GM18526 (cell line): ENCODE data around the gene PLXNA3.

ENCODE experiments used
- POLR2A ChIP-seq: IDR thresholded peaks from 3 replicates; pipeline ENCODE4 v1.6.1; 2011; ENCODE audit not compliant: insufficient read length; ENCODE audit errors: extremely low read depth

The PLXNA3 gene

DNA sequence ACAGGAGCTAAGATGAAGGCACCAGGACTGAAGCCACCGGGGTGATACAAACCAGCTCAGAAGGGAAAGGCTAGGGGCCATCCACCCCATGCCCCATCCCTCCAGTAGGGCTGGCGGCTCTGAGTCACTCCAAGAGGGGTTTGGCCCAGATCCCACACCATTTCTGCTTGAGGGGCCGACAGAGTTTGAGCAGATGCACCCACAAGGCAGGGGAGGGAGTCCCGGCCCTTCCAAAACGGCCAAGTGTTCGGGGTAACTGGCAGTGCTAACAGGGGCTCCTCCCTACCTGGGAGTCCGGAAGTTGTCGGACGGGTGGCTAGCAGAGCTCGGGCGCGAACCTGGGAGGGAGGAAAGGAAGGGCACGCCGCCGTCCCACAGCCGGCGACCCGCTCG, 31.9 kb downstream of the PLXNA3 start:
- TF ChIP-seq POLR2A, result no peak

DNA sequence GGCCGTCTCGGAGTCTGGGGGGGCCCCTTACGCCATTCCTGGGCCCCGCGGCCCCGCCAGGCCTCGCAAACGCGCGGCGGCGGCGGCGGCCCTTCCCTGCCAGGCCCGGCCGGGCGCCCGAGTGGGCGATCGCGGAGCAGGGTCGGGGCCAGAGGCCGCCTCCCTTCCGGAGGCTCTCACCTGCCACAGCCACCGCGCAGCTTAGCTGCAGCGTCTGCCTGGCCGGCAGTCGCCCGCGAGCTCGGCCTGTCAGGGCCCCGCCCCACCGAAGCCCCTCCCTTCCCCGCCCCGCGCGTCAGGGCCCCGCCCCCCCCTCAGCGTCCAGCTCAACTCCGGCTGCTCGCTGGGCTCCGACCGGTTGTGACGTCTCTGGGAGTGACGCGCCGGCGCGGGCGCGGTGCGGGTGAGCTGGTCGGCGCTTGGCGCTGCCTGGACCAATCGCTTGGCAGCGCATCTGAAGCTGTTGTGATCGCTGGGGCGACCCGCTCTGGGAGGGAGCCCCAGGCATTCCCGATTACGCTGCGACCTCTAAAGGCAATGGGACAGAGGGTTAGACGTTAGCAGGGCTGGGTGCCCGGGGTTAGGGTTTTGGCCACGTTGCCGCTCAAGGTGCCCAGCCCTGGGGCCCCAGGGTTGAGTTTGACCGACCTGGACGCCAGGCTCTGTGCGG, 32.5 kb downstream of the PLXNA3 start, which contains the start of gene SLC10A3:
SLC10A3 (minus strand) TSS at position 216 of the 670 bp plus-strand sequence. CDS start 1,689 bp downstream, outside the sequence.
- TF ChIP-seq POLR2A, result peak; percentile 95

DNA sequence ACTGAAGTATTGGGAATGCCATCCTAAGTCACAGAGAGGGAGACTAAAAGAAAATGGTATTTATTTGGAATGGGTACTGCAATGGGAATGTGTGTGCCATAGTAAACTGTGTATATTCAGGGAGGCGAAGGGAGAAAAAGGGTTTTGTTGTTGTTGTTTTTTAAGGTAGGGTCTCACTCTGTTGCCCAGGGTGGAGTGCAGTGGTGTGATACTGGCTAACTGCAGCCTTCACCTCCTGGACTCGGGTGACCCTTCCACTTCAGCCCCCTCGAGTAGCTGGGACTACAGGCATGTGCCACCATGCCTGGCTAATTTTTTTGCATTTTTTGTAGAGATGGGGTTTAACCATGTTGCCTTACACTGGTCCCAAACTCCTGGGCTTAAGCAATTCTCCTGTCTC, 36.6 kb downstream of the PLXNA3 start:
- TF ChIP-seq POLR2A, result no peak

- TF ChIP-seq POLR2A, result no peak
These were observed 37.4 kb downstream of the PLXNA3 start for GRCh38 chrX:154495472-154495922.

- TF ChIP-seq POLR2A, result no peak
These were observed 44.0 kb downstream of the PLXNA3 start for GRCh38 chrX:154502098-154502497.

DNA sequence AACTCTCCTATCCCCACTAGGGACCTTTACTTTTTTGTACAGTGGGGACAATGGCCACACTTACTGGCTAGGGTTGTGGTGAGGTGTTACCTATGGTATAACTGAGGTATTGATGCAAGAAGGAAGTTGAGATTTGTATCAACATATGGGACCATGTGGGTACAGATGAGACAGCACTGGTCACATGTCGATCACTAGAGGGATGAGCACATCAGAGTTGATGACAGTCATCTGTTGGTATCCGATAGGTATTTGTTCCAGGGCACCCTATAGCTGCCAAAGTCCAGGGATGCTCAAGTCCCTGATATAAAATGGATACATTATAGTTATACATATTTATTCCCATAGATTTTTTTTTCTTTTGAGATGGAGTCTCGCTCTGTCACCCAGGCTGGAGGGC, 44.9 kb downstream of the PLXNA3 start:
- TF ChIP-seq POLR2A, result no peak

DNA sequence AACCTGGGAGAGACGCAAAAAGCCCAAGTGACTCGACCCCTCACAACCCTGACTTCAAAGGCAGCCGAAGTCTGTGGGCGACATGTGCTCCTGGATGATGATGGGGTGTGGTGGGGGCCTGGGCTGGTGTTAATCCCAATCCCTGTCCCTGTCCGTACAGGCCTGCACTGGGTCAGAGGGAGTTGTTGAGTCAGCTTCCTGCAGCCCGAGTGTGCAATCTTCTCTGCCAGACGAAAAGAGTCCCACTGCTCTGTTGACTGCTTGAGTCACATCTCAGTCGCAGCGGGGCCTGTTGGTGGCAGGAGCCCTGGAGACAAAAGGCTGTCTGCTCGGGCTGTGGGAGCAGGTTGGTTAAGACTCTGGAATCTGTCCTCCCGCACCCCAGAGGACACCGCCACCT, 47.7 kb downstream of the PLXNA3 start:
- no peak for TF ChIP-seq POLR2A

GRCh38 chrX:154506483-154507332, 48.6 kb downstream of the PLXNA3 start:
- TF ChIP-seq POLR2A, result no peak

- no peak for TF ChIP-seq POLR2A
These were observed 49.7 kb downstream of the PLXNA3 start for GRCh38 chrX:154507673-154508383.

DNA sequence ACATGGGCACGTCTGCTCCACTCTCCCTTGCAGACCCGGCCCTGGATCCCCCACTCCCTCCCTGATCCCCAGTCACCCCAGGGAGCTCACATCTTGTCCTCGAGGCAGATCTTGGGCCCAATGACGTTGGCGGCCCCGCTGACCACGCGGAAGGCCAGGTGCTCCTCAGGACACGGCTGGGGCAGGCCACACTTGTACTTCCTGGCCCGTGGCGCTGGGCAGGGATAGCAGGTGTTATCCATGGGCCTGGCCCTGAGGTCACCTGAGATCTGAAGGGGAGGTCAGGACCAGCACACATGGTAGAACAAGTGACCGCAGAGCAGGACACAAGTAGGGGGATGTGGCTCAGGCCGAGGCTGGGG, 50.3 kb downstream of the PLXNA3 start:
- no peak for TF ChIP-seq POLR2A

GRCh38 chrX:154509455-154509854, 51.4 kb downstream of the PLXNA3 start:
- no peak for TF ChIP-seq POLR2A

DNA sequence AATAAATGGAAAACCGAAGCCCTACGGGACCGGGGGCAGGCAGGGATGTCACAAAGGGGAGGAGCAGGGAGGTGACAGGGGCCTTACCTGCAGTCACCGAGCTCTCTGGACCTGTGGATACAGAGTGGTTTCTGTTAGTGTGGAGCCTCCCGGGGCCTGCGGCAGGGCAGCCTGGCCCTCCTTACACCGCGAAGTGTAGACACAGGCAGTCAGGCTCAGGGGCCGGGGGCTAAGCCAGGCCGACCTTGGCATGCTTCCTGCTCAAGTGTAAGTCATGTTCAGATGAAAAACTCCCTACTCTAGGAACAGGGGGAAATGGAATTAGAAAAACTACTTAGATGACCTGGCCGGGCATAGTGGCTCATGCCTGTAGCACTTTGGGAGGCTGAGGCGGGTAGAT, 53.7 kb downstream of the PLXNA3 start:
- no peak for TF ChIP-seq POLR2A

- TF ChIP-seq POLR2A, result no peak
These were observed 54.9 kb downstream of the PLXNA3 start for GRCh38 chrX:154512879-154513553.

DNA sequence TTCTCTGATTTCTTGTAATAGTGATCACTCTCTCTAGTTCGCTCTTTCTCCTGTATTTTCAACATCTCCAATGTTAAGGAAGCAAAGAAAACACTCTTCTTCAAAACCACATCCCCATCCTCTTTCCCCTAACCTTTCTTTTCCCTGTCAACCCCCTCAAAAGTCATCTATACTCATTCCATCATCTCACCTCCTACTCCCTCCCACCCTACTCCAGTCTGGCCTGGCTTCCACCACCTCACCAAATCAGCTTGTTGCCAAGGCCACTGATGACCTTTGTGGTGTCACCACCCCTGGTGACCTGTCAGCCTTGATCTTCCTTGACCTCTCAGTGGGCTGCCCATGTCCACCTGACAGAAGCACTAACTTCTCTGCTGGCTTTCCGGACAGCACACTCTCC, 55.6 kb downstream of the PLXNA3 start:
- TF ChIP-seq POLR2A, result no peak
